HFFc6 (cell line): ENCODE measurements around the gene EIF4E1B. TPM values are rescaled to one million over a fixed set of nuclear protein-coding genes. Genes with fewer than 3 reads are reported as not detected.

ENCODE experiments used
- DNase-seq: peaks from one replicate; pipeline ENCODE4 v3.0.0-alpha.2; 2018
- H3K27ac Mint-ChIP-seq: 2 replicates; pipeline ENCODE4 v1.8.0; 2020; ENCODE audit warnings: mild to moderate bottlenecking, mixed read lengths
- H3K27me3 Mint-ChIP-seq: 2 replicates; pipeline ENCODE4 v1.8.0; 2021; ENCODE audit warnings: mild to moderate bottlenecking, moderate library complexity, mixed read lengths; ENCODE audit not compliant: insufficient read depth
- H3K36me3 Mint-ChIP-seq: 2 replicates; pipeline ENCODE4 v1.8.0; 2021; ENCODE audit warnings: low read depth, mixed read lengths
- H3K4me1 Mint-ChIP-seq: 2 replicates; pipeline ENCODE4 v1.8.0; 2020; ENCODE audit warnings: low read depth, mixed read lengths
- H3K4me3 Mint-ChIP-seq: 2 replicates; pipeline ENCODE4 v1.8.0; 2020; ENCODE audit warnings: mild to moderate bottlenecking, moderate library complexity, mixed read lengths
- H3K9me3 Mint-ChIP-seq: 2 replicates; pipeline ENCODE4 v1.8.0; 2020; ENCODE audit warnings: mild to moderate bottlenecking, mixed read lengths
- total RNA-seq, 6 experiments: library from RNA; stranded (reverse); fragmentation: NEBNext Ultra II Directional; extraction: Animal tissue kit (Norgen Biotek cat#: 25700); gene quantifications; 2 replicates in 1 of 6; 3 replicates in 5 of 6; pipeline ENCODE4 v1.2.3, GENCODE V29; 2021
- TF ChIP-seq, protein P1 (sequence below): fragments of 200-600 bp; sonication (generic); IDR thresholded peaks from 2 replicates; pipeline ENCODE4 v1.5.0; 2021; ENCODE audit warnings: antibody characterized with exemption, mild to moderate bottlenecking

The EIF4E1B gene
- total RNA-seq, 6 experiments from 2014 or later: not detected

DNA sequence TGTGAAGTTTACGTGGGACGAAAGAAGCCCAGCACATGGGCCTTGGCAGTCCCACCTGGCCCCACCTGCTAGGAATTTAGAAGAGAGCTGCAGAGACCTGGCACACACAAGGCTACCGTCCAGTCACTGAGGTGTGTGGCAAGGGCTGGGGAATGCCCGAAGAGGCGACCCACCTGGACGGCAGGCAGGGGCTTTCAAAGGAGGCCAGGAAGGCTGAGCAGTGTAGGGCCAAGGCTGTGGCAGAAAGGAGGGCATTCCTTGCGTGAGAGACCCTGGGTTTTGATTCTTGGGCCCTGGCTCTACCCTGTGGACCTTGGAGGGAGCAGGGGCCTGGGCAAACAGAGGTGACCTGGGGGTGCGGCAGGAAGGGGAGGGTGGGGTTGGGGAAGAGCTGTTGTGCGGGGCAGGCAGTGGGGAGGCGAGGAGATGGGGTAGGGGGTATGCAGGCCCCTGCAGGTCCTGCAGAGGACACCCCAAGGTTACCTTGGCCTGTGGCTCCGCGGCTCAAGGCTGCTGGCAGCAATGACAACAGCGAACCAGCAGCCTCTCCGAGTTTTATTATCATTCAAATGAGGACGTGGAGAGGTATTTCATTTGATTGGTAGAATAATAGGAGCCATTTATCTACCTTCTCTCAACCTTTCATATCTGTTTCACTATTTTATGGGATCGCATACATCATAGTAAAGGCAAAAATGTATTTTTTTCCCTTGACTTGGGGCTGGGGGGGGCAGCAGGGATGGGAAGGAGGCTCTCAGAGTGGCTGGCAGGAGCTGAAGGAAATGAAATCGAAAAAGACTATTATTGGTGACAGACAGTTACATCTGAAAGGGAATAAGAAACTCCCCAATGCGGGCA lies 41.6 kb downstream of the EIF4E1B start:
- peaks cover 37% of the 10 kb centered on the region for H3K27me3 Mint-ChIP-seq
- no peak for DNase-seq
- TF ChIP-seq, protein P1, sequence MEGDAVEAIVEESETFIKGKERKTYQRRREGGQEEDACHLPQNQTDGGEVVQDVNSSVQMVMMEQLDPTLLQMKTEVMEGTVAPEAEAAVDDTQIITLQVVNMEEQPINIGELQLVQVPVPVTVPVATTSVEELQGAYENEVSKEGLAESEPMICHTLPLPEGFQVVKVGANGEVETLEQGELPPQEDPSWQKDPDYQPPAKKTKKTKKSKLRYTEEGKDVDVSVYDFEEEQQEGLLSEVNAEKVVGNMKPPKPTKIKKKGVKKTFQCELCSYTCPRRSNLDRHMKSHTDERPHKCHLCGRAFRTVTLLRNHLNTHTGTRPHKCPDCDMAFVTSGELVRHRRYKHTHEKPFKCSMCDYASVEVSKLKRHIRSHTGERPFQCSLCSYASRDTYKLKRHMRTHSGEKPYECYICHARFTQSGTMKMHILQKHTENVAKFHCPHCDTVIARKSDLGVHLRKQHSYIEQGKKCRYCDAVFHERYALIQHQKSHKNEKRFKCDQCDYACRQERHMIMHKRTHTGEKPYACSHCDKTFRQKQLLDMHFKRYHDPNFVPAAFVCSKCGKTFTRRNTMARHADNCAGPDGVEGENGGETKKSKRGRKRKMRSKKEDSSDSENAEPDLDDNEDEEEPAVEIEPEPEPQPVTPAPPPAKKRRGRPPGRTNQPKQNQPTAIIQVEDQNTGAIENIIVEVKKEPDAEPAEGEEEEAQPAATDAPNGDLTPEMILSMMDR: no peak

GRCh38 chr5:176673651-176674583 lies 43.4 kb downstream of the EIF4E1B start:
- TF ChIP-seq, protein P1: no peak
- Mint-ChIP-seq H3K27me3 (peaks cover 21% of the 10 kb centered on the region), H3K36me3 (no peaks in the 10 kb centered on the region), H3K9me3 (no peaks in the 10 kb centered on the region), H3K4me3 (no peak overlapping the region), H3K27ac (no peak overlapping the region), H3K4me1 (peaks cover 17% of the 10 kb centered on the region)
- no peak for DNase-seq

More for the DNA sequence above, 41.6 kb downstream of the EIF4E1B start:
- H3K36me3 Mint-ChIP-seq: no peaks in the 10 kb centered on the region
- no peaks in the 10 kb centered on the region for H3K9me3 Mint-ChIP-seq
- H3K4me3 Mint-ChIP-seq: no peak overlapping the region
- peaks cover 17% of the 10 kb centered on the region for H3K4me1 Mint-ChIP-seq
- H3K27ac Mint-ChIP-seq: no peak overlapping the region

DNA sequence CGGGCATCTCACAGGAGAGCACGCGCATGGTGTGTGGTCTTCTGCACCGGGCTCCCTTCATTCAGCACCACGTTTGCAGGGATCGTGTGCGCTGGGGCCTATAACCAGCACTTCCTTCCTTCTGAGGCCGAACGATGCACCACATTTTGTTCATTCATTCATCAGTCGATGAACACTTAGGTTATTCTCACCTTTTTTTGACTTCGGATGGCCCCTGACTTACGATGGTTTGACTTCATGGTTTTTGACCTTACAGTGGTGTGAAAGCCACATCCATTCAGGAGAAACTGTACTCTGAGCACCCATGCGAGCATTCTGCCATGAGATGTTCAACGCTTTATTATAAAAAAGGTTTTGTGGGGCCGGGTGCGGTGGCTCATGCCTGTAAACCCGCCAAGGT lies 44.3 kb downstream of the EIF4E1B start:
- TF ChIP-seq, protein P1: no peak
- no peak for DNase-seq
- Mint-ChIP-seq H3K27ac (no peak overlapping the region), H3K36me3 (no peaks in the 10 kb centered on the region), H3K9me3 (no peaks in the 10 kb centered on the region), H3K27me3 (peaks cover 13% of the 10 kb centered on the region), H3K4me1 (peaks cover 17% of the 10 kb centered on the region), H3K4me3 (no peak overlapping the region)

- H3K27ac Mint-ChIP-seq: no peak overlapping the region; the same call in 1 of the 2 replicates
Measured at GRCh38 chr5:176675676-176676360, 45.3 kb downstream of the EIF4E1B start.

More at GRCh38 chr5:176675676-176676360, 45.3 kb downstream of the EIF4E1B start:
- Mint-ChIP-seq H3K27me3 (peaks cover 15% of the 10 kb centered on the region), H3K4me1 (peaks cover 17% of the 10 kb centered on the region), H3K36me3 (no peaks in the 10 kb centered on the region), H3K9me3 (no peaks in the 10 kb centered on the region), H3K4me3 (no peak overlapping the region)
- TF ChIP-seq, protein P1: peak; percentile 75
- DNase-seq: peak; percentile 22
